ENCODE measurements around the gene PLBD2.
A peak's percentile ranks its signal among the peaks of the same experiment; 100 is the strongest.

Gene PLBD2

GRCh38 chr12:113396828-113397496 lies 38.6 kb downstream of the PLBD2 start:
- no peak for DNase-seq

- no peak for DNase-seq
Observed at GRCh38 chr12:113397497-113398197, 39.3 kb downstream of the PLBD2 start.

GRCh38 chr12:113398346-113399290 lies 40.2 kb downstream of the PLBD2 start:
- no peak for DNase-seq

- no peak for DNase-seq
Observed at GRCh38 chr12:113399490-113399889, 41.1 kb downstream of the PLBD2 start.

GRCh38 chr12:113400362-113400761 lies 42.0 kb downstream of the PLBD2 start:
- DNase-seq = no peak

- no peak for DNase-seq
Observed at GRCh38 chr12:113401066-113402000, 42.9 kb downstream of the PLBD2 start.

GRCh38 chr12:113402586-113403260 lies 44.3 kb downstream of the PLBD2 start:
- DNase-seq = no peak

- peak; percentile 66 for DNase-seq
Observed at GRCh38 chr12:113403435-113404415, 45.3 kb downstream of the PLBD2 start, which contains the start of gene SDS. Gene SDS, minus strand, starts transcription at chr12:113403887. Its CDS starts 4,179 bp downstream, at chr12:113399708.

GRCh38 chr12:113405694-113406093 lies 47.3 kb downstream of the PLBD2 start:
- DNase-seq = peak; percentile 69

- peak; percentile 35 for DNase-seq
Observed at GRCh38 chr12:113407931-113408600, 49.7 kb downstream of the PLBD2 start.

GRCh38 chr12:113408756-113409298 lies 50.4 kb downstream of the PLBD2 start:
- no peak for DNase-seq

- DNase-seq = no peak
Observed at GRCh38 chr12:113409462-113410124, 51.2 kb downstream of the PLBD2 start.

GRCh38 chr12:113413488-113413939 lies 55.1 kb downstream of the PLBD2 start:
- DNase-seq = peak; percentile 37

GRCh38 chr12:113414519-113415038 lies 56.2 kb downstream of the PLBD2 start:
- no peak for DNase-seq

GRCh38 chr12:113416091-113416754 lies 57.8 kb downstream of the PLBD2 start:
- DNase-seq = peak; percentile 82

GRCh38 chr12:113418213-113418879 lies 60.0 kb downstream of the PLBD2 start:
- no peak for DNase-seq

GRCh38 chr12:113420996-113421595 lies 62.7 kb downstream of the PLBD2 start:
- DNase-seq = no peak
